ENCODE results near the gene FKBP4.
"Not testable (repeated sequence)": the region's sequence is repeated elsewhere in the genome, so short reads cannot be mapped to it uniquely, and the experiment has no call there.

DNA sequence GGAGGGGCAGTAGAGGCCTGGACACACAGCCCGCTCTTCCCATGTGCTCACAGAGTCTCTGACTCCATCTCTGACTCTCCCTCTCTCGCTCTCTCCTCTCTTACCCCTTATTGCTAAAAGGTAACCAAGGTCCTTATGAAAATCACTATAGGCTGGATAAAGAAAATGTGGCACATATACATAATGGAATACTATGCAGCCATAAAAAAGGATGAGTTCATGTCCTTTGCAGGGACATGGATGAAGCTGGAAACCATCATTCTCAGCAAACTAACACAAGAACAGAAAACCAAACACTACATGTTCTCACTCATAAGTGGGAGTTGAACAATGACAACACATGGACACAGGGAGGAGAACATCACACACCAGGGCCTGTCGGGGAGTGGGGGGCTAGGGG, 24.2 kb upstream of the FKBP4 start:
- TF ChIP-seq, protein P1, sequence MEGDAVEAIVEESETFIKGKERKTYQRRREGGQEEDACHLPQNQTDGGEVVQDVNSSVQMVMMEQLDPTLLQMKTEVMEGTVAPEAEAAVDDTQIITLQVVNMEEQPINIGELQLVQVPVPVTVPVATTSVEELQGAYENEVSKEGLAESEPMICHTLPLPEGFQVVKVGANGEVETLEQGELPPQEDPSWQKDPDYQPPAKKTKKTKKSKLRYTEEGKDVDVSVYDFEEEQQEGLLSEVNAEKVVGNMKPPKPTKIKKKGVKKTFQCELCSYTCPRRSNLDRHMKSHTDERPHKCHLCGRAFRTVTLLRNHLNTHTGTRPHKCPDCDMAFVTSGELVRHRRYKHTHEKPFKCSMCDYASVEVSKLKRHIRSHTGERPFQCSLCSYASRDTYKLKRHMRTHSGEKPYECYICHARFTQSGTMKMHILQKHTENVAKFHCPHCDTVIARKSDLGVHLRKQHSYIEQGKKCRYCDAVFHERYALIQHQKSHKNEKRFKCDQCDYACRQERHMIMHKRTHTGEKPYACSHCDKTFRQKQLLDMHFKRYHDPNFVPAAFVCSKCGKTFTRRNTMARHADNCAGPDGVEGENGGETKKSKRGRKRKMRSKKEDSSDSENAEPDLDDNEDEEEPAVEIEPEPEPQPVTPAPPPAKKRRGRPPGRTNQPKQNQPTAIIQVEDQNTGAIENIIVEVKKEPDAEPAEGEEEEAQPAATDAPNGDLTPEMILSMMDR (IDR thresholded peaks at IDR 0.05; ENCODE audit: low read depth, low read length, poor library complexity, severe bottlenecking) = not testable (repeated sequence)
- not testable (repeated sequence) for TF ChIP-seq EZH2phosphoT487 (IDR thresholded peaks at IDR 0.05; ENCODE audit: borderline replicate concordance, low read length)

Measured in DOHH2 (cell line).